Right renal pelvis (tissue), 4 donors: Measurements from ENCODE around the gene SELENOI. TPM values are rescaled to one million over a fixed set of nuclear protein-coding genes. Genes with fewer than 3 reads are reported as not detected.
"Not testable (repeated sequence)": the region's sequence is repeated elsewhere in the genome, so short reads cannot be mapped to it uniquely, and the experiment has no call there.

Source experiments
- DNase-seq, 4 donors: peaks; one replicate each; pipeline ENCODE4 v3.0.0-alpha.2; 2013; ENCODE audit warnings: low read depth in 4 of 4, low spot score in 3 of 4, missing footprints in 1 of 4
- polyA plus RNA-seq, 4 donors: library from polyadenylated mRNA; unstranded; fragments of 120-200 nt; gene quantifications; one replicate each; pipeline ENCODE4 v1.2.1, GENCODE V29; 2013; ENCODE audit not compliant: insufficient read length in 4 of 4

SELENOI gene
- 10 to 100 TPM; 21.9 to 25.7 (median 22.8) TPM for polyA plus RNA-seq

- peak; percentile 99 to 100 (median 100) for DNase-seq
Observed at GRCh38 chr2:26345545-26346453, at the start of gene SELENOI. TSS of gene SELENOI (plus strand) at chr2:26346143. CDS start at chr2:26346233, 90 bp downstream.

- DNase-seq = no peak
Observed at GRCh38 chr2:26297061-26297460, 48.9 kb upstream of the SELENOI start.

GRCh38 chr2:26298286-26298637, 47.7 kb upstream of the SELENOI start:
- no peak for DNase-seq

- peak in 2 of 4 donors; percentile 44 to 48 for DNase-seq
Observed at GRCh38 chr2:26298638-26299393, 47.1 kb upstream of the SELENOI start.

GRCh38 chr2:26299471-26300101, 46.4 kb upstream of the SELENOI start:
- DNase-seq = peak; percentile 54 to 72 (median 63)

- peak in 2 of 4 donors; percentile 21 to 25 for DNase-seq
Observed at GRCh38 chr2:26300234-26300925, 45.6 kb upstream of the SELENOI start.

- DNase-seq = no peak
Observed at GRCh38 chr2:26302846-26303245, 43.1 kb upstream of the SELENOI start.

- DNase-seq = not testable (repeated sequence)
Observed at GRCh38 chr2:26305094-26305493, 40.8 kb upstream of the SELENOI start.

- DNase-seq = peak in 1 of 4 donors; percentile 20
Observed at GRCh38 chr2:26305540-26305939, 40.4 kb upstream of the SELENOI start.

GRCh38 chr2:26309921-26310320, 36.0 kb upstream of the SELENOI start:
- no peak for DNase-seq

GRCh38 chr2:26312471-26312870, 33.5 kb upstream of the SELENOI start:
- no peak for DNase-seq

- no peak for DNase-seq
Observed at GRCh38 chr2:26313446-26313845, 32.5 kb upstream of the SELENOI start.

- DNase-seq = no peak
Observed at GRCh38 chr2:26314243-26314642, 31.7 kb upstream of the SELENOI start.

- no peak for DNase-seq
Observed at GRCh38 chr2:26316041-26316440, 29.9 kb upstream of the SELENOI start.

- no peak for DNase-seq
Observed at GRCh38 chr2:26316845-26317244, 29.1 kb upstream of the SELENOI start.

- DNase-seq = no peak
Observed at GRCh38 chr2:26317377-26318105, 28.4 kb upstream of the SELENOI start.

GRCh38 chr2:26318950-26319349, 27.0 kb upstream of the SELENOI start:
- no peak for DNase-seq

GRCh38 chr2:26324479-26324878, 21.5 kb upstream of the SELENOI start:
- not testable (repeated sequence) for DNase-seq

GRCh38 chr2:26324903-26325302, 21.0 kb upstream of the SELENOI start:
- DNase-seq = no peak

GRCh38 chr2:26325851-26326250, 20.1 kb upstream of the SELENOI start:
- DNase-seq = no peak
